Stimulated activated naive B cell treated with anti-CD40 and anti-IgM and Interleukin-4, amounts not matched to agents 10 μg/mL and 1 μg/mL and 100 μg/mL, for 72 hours (primary cell): ENCODE results near the gene CYSTM1.

Experiments
- ATAC-seq, 2 donors: fragments of 150-1000 bp; cut with Tn5 transposase; replicated peaks; 2 replicates each; pipeline ENCODE4 v1.10.0; 2021; ENCODE audit warnings: moderate library complexity in 1 of 2
- DNase-seq: peaks from one replicate; pipeline ENCODE4 v3.0.0; 2021
- H3K27ac Mint-ChIP-seq: one replicate; pipeline ENCODE4 v1.8.0; 2022; ENCODE audit warnings: mild to moderate bottlenecking, mixed read lengths
- H3K27me3 Mint-ChIP-seq, 2 donors: one replicate each; pipeline ENCODE4 v1.8.0; 2022; ENCODE audit warnings: mixed read lengths in 2 of 2
- H3K36me3 Mint-ChIP-seq, 2 donors: one replicate each; pipeline ENCODE4 v1.8.0; 2022; ENCODE audit warnings: mixed read lengths in 2 of 2, mild to moderate bottlenecking in 1 of 2
- H3K4me1 Mint-ChIP-seq, 2 donors: one replicate each; pipeline ENCODE4 v1.8.0; 2022; ENCODE audit warnings: mixed read lengths in 2 of 2, mild to moderate bottlenecking in 1 of 2
- H3K4me3 Mint-ChIP-seq, 2 donors: one replicate each; pipeline ENCODE4 v1.8.0; 2022; ENCODE audit warnings: mild to moderate bottlenecking in 2 of 2, mixed read lengths in 2 of 2, moderate library complexity in 1 of 2
- H3K9me3 Mint-ChIP-seq, 2 donors: one replicate each; pipeline ENCODE4 v1.8.0; 2022; ENCODE audit warnings: mixed read lengths in 2 of 2, mild to moderate bottlenecking in 1 of 2

CYSTM1 gene

GRCh38 chr5:140157032-140157781 is 17.8 kb upstream of the CYSTM1 start:
- Mint-ChIP-seq H3K4me3 (peak overlapping the region; percentile 34 to 77), H3K36me3 (no peaks in the 10 kb centered on the region), H3K27ac (peak overlapping the region; percentile 56), H3K9me3 (no peaks in the 10 kb centered on the region), H3K27me3 (peaks cover under 1 to 1% of the 10 kb centered on the region in 2 donors), H3K4me1 (peaks cover 7 to 14% of the 10 kb centered on the region in 2 donors)
- ATAC-seq, result peak; percentile 98 to 100
- peak; percentile 75 for DNase-seq

DNA sequence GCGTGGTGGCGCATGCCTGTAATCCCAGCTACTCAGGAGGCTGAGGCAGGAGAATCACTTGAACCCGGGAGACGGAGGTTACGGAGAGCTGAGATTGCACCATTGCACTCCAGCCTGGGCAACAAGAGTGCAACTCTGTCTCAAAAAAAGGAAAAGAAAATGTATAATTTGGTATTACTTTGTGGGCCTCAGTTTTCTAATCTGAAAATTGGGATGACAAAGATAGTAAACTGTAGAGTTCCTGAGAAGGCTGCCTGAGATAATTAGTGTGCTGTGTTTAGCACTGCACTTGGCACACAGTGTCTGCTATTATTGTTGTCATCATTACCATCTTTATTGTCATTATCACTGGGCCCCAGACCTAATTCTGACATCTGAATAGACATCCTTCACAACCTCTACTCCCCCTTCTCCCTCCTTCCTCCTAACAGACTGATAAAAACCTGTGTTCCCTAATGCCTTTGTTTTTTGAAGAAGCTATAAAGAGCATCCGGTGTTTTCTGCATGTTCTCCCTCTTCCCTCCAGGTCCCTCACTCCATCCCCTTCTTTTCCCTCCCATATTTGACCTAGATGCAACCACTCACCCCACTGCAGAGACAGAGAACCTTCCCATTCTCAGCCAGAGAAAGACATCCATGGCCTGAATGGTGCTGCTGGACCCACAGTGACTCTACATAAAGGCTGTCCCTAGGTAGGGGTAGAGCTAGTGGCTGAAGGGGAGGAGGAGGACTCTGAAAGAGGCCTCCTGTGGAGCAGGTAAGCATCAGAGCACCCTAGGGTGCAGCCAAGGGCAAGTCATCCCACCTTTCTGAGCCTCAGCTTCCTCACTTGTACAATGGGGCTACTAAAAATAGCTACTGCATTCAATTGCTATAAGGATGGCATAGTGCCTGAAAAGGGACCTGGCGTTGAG is 15.7 kb upstream of the CYSTM1 start:
- Mint-ChIP-seq H3K27ac (no peak overlapping the region), H3K4me3 (no peak overlapping the region), H3K36me3 (no peaks in the 10 kb centered on the region), H3K4me1 (peaks cover 5 to 13% of the 10 kb centered on the region in 2 donors), H3K9me3 (no peaks in the 10 kb centered on the region), H3K27me3 (peaks cover 9 to 11% of the 10 kb centered on the region in 2 donors)
- no peak for ATAC-seq
- DNase-seq, result no peak

GRCh38 chr5:140162275-140162674 is 12.7 kb upstream of the CYSTM1 start:
- ATAC-seq, result no peak
- peaks cover 0 to 3% of the 10 kb centered on the region in 2 donors for H3K36me3 Mint-ChIP-seq
- H3K9me3 Mint-ChIP-seq, result no peaks in the 10 kb centered on the region
- peaks cover 9 to 13% of the 10 kb centered on the region in 2 donors for H3K4me1 Mint-ChIP-seq
- no peak overlapping the region for H3K4me3 Mint-ChIP-seq
- no peak overlapping the region for H3K27ac Mint-ChIP-seq
- no peak for DNase-seq
- peaks cover 9 to 16% of the 10 kb centered on the region in 2 donors for H3K27me3 Mint-ChIP-seq

GRCh38 chr5:140162781-140163180 is 12.2 kb upstream of the CYSTM1 start:
- no peak for ATAC-seq
- H3K9me3 Mint-ChIP-seq, result no peaks in the 10 kb centered on the region
- peaks cover 10 to 13% of the 10 kb centered on the region in 2 donors for H3K4me1 Mint-ChIP-seq
- H3K4me3 Mint-ChIP-seq, result no peak overlapping the region
- H3K36me3 Mint-ChIP-seq, result peaks cover 0 to 3% of the 10 kb centered on the region in 2 donors
- peaks cover 9 to 16% of the 10 kb centered on the region in 2 donors for H3K27me3 Mint-ChIP-seq
- DNase-seq, result no peak
- H3K27ac Mint-ChIP-seq, result no peak overlapping the region

- peaks cover 9 to 16% of the 10 kb centered on the region in 2 donors for H3K27me3 Mint-ChIP-seq
- ATAC-seq (no peak), DNase-seq (no peak)
- peaks cover 0 to 3% of the 10 kb centered on the region in 2 donors for H3K36me3 Mint-ChIP-seq
- H3K4me1 Mint-ChIP-seq, result peaks cover 10 to 13% of the 10 kb centered on the region in 2 donors
- H3K27ac Mint-ChIP-seq, result no peak overlapping the region
- no peak overlapping the region for H3K4me3 Mint-ChIP-seq
- no peaks in the 10 kb centered on the region for H3K9me3 Mint-ChIP-seq
Observed at GRCh38 chr5:140165101-140165922, 9.7 kb upstream of the CYSTM1 start.

DNA sequence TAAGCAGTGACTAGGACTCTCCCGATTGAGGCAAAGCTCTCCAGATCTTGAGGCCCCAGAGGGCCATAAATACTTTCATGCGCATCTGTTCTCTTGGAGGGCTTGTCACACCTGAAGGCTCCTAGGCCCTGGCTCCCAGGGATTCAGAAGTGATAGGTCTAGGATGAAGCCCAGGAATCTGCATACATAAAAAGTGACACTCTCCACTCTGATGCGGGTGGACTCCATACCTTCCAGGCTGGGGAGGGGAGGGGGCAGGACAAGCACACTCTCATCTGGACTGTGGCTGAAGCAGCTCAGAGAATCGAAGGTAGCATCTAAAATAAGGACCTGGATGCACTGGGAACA is 9.1 kb upstream of the CYSTM1 start:
- H3K27ac Mint-ChIP-seq, result no peak overlapping the region
- no peaks in the 10 kb centered on the region for H3K9me3 Mint-ChIP-seq
- DNase-seq (no peak), ATAC-seq (no peak)
- H3K36me3 Mint-ChIP-seq, result peaks cover 0 to 3% of the 10 kb centered on the region in 2 donors
- peaks cover 10 to 13% of the 10 kb centered on the region in 2 donors for H3K4me1 Mint-ChIP-seq
- no peak overlapping the region for H3K4me3 Mint-ChIP-seq
- peaks cover 9 to 16% of the 10 kb centered on the region in 2 donors for H3K27me3 Mint-ChIP-seq

- H3K4me1 Mint-ChIP-seq, result peaks cover 10 to 13% of the 10 kb centered on the region in 2 donors
- H3K36me3 Mint-ChIP-seq, result peaks cover 0 to 3% of the 10 kb centered on the region in 2 donors
- peak overlapping the region; percentile 10 for H3K27ac Mint-ChIP-seq
- no peak for DNase-seq
- peak in 1 of 2 donors; percentile 61 for ATAC-seq
- peaks cover 9 to 16% of the 10 kb centered on the region in 2 donors for H3K27me3 Mint-ChIP-seq
- no peak overlapping the region for H3K4me3 Mint-ChIP-seq
- H3K9me3 Mint-ChIP-seq, result no peaks in the 10 kb centered on the region
Observed at GRCh38 chr5:140166911-140167310, 8.1 kb upstream of the CYSTM1 start.

- peaks cover 0 to 3% of the 10 kb centered on the region in 2 donors for H3K36me3 Mint-ChIP-seq
- H3K9me3 Mint-ChIP-seq, result no peaks in the 10 kb centered on the region
Observed at GRCh38 chr5:140168371-140168770, 6.6 kb upstream of the CYSTM1 start.

GRCh38 chr5:140169410-140169809 is 5.6 kb upstream of the CYSTM1 start:
- no peaks in the 10 kb centered on the region for H3K9me3 Mint-ChIP-seq
- ATAC-seq, result no peak

More at GRCh38 chr5:140168371-140168770, 6.6 kb upstream of the CYSTM1 start:
- Mint-ChIP-seq H3K27me3 (peaks cover 0 to 9% of the 10 kb centered on the region in 2 donors), H3K27ac (no peak overlapping the region), H3K4me1 (peaks cover 7 to 8% of the 10 kb centered on the region in 2 donors), H3K4me3 (no peak overlapping the region)
- ATAC-seq (no peak), DNase-seq (no peak)

GRCh38 chr5:140172483-140172882 is 2.5 kb upstream of the CYSTM1 start:
- Mint-ChIP-seq H3K36me3 (peaks cover 2 to 3% of the 10 kb centered on the region in 2 donors), H3K4me1 (peaks cover 8 to 10% of the 10 kb centered on the region in 2 donors), H3K27me3 (peaks cover 0 to 8% of the 10 kb centered on the region in 2 donors), H3K27ac (no peak overlapping the region), H3K9me3 (no peaks in the 10 kb centered on the region), H3K4me3 (no peak overlapping the region)
- no peak for DNase-seq
- no peak for ATAC-seq

More at GRCh38 chr5:140169410-140169809, 5.6 kb upstream of the CYSTM1 start:
- no peak overlapping the region for H3K4me3 Mint-ChIP-seq
- H3K27ac Mint-ChIP-seq, result no peak overlapping the region
- H3K4me1 Mint-ChIP-seq, result peaks cover 7 to 11% of the 10 kb centered on the region in 2 donors
- no peak for DNase-seq
- peaks cover 0 to 3% of the 10 kb centered on the region in 2 donors for H3K36me3 Mint-ChIP-seq
- H3K27me3 Mint-ChIP-seq, result peaks cover 0 to 14% of the 10 kb centered on the region in 2 donors

GRCh38 chr5:140174014-140174413 is 974 bp upstream of the CYSTM1 start:
- Mint-ChIP-seq H3K9me3 (no peaks in the 10 kb centered on the region), H3K4me3 (peak overlapping the region; percentile 69 to 88)
- DNase-seq, result no peak

DNA sequence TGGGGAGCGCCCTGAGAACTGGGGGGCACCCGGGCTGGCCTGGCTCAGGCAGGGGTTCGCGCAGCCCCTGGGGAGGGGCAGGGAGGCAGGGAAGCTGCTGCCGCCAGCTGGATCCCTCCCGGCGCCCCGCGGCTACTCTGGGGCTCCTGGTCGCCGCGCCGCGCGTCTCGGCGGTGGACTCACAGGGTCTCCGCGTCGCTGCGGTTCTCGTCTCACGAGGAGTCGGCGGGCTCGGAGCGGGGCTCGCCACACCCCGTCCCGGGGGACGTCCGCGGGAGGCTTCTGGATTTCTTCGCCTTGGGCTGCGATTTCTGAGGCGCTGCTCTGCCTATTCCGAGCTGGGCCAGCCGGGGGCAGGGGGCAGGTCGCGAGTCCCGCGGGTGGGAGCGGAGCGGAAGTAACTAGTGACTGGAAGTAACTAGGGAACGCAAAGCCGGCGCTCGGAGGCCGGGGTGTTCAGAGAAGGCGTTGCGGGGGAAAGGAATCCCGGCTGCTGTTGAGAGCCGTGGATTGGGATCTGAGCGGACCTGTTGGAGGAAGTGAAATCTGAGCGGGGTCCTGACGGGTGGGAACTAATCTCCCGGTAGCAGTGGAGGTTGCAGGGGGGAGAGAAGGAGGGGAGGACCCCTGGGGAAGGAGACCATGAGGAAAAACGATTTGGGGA is 511 bp downstream of the CYSTM1 start:
- H3K4me1 Mint-ChIP-seq, result peaks cover 8 to 10% of the 10 kb centered on the region in 2 donors
- peaks cover 0 to 8% of the 10 kb centered on the region in 2 donors for H3K27me3 Mint-ChIP-seq
- peak; percentile 63 for DNase-seq
- H3K9me3 Mint-ChIP-seq, result no peaks in the 10 kb centered on the region
- peaks cover 3 to 5% of the 10 kb centered on the region in 2 donors for H3K36me3 Mint-ChIP-seq
- ATAC-seq, result peak; percentile 63 to 69
- peak overlapping the region; percentile 97 for H3K27ac Mint-ChIP-seq
- H3K4me3 Mint-ChIP-seq, result peak overlapping the region; percentile 88 to 96

More at GRCh38 chr5:140174014-140174413, 974 bp upstream of the CYSTM1 start:
- Mint-ChIP-seq H3K4me1 (peaks cover 8 to 10% of the 10 kb centered on the region in 2 donors), H3K27ac (no peak overlapping the region), H3K36me3 (peaks cover 2 to 3% of the 10 kb centered on the region in 2 donors), H3K27me3 (peaks cover 0 to 8% of the 10 kb centered on the region in 2 donors)
- no peak for ATAC-seq

GRCh38 chr5:140176031-140176387 is 1.0 kb downstream of the CYSTM1 start:
- ATAC-seq, result no peak
- peaks cover 0 to 8% of the 10 kb centered on the region in 2 donors for H3K27me3 Mint-ChIP-seq
- H3K4me1 Mint-ChIP-seq, result peaks cover 8 to 10% of the 10 kb centered on the region in 2 donors
- DNase-seq, result no peak
- peak overlapping the region; percentile 91 for H3K27ac Mint-ChIP-seq
- no peaks in the 10 kb centered on the region for H3K9me3 Mint-ChIP-seq
- H3K36me3 Mint-ChIP-seq, result peaks cover 3 to 5% of the 10 kb centered on the region in 2 donors
- H3K4me3 Mint-ChIP-seq, result peak overlapping the region; percentile 85 to 88
